HG02884 (cell line): ENCODE measurements around the gene PHC2.

Source experiments
- ATAC-seq: cut with Tn5 transposase; IDR thresholded peaks from one replicate; pipeline ENCODE4 v1.9.1; 2021; ENCODE audit warnings: mild to moderate bottlenecking, moderate library complexity; ENCODE audit not compliant: unreplicated experiment

Gene PHC2

DNA sequence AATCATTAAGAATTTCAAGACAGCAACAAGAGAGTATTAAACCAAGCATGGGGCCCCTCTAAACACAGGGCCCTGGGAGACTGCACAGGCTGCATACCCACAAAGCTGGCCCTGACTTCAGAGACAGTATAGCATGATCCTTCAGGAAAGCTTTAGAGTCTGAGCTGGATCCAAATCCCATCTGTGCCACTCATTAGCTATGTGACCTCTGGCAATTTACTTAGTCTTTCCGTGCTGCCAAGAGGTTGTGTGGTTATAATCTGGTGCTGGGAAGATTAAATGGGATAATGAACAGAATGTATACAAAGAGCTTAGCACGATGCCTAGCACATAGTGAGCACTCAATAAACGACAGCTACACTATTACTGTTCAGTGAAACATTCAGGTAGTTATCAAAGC lies 4.0 kb downstream of the PHC2 start:
- ATAC-seq: no peak

DNA sequence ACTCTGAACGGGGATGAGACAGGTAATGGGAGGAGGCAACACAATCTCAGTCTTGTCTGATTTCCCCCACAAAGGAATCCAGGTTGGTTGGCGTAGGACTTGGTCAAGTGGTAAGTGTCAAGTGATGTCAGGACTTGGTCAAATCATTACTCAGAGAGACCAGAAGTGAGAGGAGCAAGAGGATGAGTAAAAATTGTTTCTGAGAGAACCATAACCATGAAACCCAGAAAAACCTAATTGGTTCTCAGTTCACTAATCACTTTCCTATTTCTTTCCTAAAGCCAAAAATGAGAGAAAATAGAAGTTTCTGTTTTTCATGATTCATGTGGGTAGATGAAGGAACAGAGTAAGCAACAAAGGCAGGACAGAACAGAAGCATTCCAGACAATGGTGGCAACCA lies 5.0 kb downstream of the PHC2 start:
- no peak for ATAC-seq

DNA sequence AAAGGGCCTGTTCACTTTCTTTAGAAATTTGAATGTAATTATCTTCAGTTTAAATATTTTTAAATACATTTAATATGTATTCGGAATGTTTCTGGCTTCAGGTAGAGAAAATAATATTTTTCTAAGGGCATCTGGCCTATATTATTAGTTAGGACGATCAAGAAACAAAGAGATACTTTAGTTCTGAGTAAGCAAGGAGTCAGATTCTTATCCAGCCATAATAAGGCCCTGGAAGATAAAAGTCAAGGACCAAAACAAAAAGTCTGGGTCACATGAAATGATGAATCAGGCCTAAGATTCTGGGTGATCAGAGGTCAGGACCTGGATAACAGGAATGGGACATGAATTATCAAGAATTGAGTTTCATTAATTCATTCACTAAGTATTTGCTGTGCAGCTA lies 6.3 kb downstream of the PHC2 start:
- no peak for ATAC-seq

DNA sequence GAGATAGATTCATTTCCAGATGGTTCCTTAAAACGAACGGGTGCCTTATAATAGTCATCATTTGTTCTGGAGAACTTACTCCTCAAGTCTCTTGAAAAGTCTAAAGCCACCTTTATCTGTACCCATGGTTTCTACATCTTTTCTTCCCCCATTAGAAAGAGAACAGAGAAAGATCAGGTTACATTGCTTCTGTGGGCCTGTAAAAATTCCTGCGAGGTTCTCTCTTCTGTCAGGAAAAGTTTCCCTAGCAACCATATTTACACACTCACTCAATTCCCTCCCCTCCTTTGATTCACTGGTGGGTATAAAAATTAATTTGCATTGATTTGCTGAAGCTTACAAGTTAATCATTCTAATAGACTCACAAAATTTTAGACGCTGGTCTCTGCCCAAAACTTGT lies 6.7 kb downstream of the PHC2 start:
- no peak for ATAC-seq

DNA sequence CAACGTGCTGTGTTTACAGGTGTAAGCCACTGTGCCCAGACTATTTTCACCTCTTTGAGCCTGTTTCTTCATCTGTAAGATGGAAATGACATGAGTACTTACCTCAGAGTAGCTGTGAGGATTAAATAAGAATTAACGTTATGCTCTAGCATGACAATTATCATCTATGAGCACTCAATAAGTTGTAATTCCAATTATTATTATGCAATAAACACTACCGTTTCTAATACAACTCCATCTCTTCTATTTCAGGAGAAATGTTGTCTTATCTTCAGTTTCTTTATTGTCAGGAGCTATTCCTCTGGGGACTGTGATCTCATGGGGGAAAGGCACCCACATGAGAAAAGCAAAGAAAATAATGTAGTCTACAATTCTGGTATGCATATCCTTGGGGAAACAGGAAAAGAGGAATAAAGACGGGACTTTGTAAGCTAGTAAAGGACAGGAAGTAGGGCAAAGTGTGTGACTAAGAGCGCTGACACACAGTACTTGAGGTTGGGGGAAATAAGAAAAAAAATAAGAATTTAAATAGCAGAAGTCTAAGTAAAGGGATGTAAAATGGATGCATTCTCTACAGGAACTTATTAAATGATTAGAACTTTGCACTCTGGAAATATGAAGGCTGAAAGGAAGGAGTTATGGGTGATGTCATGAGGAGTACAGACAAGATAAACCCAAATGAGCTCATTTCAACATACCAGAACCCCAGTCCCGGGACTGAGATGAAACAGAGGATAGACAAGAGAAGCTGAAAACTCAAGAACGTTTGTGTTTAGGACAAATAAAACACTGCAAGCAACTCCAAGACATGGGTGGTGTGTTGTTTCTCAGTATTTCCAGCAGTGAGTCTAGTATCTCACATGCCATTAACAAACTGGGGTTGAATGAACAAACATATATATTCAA lies 9.8 kb downstream of the PHC2 start:
- no peak for ATAC-seq

DNA sequence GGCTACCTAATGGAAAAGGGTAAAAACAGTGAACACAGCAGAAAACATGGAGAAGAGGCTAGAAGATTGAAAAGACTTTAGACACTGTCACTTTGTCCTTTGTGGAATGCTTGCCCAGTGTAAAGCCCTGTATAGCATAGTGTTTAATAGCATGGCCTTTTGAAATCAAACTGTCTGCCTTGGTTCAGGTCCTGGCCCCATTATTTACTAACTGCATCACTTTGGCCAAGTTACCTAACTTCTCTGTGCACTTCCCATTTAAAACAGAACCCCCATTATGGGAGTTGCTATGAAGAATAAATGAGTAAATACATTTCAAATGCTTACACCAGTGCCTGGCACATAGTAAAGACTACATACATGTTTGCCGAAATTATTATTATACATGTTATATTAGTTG lies 12.1 kb downstream of the PHC2 start:
- no peak for ATAC-seq

DNA sequence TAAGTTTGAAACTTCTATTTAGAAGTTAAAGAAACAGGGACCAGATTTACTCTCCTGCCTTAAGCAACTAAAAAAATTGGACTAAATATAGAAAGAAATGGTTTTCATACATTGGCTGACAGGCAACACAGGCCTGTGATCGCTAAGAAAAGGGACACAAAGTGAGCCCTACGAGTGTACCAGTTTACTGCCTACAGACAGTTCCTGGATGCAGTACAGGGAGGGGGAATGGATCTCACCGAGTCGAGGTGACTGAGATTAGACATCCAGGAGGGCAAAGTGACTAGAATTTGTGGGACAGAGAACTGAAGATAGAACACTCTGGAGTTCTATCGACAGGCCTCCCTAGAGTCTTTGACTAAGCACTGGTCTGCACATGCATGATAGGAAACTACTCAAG lies 16.0 kb downstream of the PHC2 start:
- no peak for ATAC-seq

DNA sequence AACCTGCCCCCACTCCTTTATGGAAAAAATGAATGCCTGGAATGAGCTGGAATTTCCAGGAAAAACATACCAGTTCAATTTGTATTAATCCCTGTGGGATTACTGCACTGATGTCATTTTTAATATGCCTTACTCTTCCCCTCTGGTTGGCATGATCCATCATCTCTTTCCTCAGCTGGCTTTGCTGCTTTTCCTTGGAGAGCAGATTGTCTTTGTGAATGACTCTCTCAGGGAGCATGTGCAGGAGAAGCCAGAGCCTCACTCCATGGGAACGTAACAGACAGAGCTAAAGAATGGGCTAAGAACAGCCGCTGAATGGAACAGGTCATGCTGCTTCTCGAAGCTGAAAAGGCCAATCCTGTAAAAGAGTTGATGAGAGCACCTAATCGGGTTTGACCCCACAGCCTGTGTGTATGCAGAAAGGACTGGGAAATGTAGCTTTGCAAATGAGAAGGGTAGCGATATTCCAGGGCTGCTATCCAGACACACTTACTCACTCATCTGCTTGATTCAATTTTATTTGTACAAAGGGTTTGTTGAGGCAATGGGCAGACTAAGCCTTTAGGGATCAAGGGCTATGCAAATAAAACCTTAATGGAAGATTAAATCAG lies 20.7 kb downstream of the PHC2 start:
- no peak for ATAC-seq

DNA sequence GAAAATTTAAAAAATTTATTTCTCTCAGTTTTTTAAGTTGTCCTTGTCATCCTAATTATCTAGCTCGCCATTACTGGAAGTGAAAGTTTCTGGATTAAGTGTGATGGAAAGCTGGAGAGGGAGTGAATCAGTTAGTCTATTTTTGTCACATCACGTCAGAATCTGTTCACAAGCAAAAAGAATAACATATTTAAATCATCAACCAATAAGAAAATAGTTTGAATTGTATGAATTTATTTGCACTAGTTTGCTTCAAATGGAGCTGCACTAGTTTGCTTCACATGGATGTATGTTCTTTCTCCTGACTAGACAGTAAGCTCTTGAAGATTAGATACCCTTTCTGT lies 22.8 kb downstream of the PHC2 start:
- ATAC-seq: no peak

DNA sequence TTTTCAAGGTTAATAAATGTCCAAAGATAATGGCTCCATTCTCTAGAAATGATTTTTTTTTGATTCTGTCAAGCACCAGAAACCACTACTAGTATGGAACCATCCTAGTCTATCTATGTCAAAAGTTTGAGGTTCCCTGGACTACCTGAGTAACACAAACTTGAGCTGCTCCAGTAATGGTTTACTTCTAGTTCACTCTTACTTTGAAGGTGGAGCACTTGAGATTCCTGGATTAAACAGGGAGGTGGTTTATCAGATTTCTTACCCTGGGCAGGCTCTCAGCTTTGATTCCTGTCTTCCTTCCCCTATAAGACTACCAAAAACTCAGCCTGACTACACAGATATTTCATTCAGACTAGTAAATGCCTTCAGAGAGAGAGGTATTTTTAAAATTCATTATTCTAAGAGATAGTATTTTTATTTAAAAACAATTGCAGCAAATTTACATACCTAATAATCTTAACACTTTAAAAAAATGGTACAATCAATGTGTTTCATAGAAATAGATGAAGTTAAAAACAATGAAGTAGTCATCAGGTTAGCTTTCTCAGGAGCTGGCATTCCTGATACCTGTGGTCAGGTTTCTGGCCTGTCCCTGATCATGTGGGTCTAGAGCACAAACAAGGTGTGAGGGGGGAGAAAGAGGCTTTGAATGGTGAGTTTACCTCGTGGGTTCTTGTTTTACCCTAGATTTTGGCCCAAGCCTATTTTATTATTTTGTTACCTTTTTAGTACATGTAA lies 23.4 kb downstream of the PHC2 start:
- no peak for ATAC-seq

DNA sequence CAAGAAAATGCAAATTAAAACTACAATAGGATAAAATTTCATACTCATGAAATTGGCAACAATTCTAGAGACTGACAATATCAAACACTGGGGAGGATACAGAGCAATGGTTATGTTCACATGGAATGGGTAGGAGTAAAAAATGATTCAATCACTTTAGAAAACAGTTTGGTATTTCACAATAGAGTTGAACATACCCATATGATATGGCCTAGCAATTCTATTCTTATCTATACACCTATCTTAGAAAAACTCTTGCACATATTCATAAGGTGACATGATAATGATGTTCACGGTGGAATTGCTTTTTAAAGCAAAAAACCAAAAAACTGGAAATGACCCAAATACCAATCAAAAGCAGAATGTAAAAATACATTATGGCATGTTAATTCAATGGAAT lies 28.7 kb downstream of the PHC2 start:
- no peak for ATAC-seq

DNA sequence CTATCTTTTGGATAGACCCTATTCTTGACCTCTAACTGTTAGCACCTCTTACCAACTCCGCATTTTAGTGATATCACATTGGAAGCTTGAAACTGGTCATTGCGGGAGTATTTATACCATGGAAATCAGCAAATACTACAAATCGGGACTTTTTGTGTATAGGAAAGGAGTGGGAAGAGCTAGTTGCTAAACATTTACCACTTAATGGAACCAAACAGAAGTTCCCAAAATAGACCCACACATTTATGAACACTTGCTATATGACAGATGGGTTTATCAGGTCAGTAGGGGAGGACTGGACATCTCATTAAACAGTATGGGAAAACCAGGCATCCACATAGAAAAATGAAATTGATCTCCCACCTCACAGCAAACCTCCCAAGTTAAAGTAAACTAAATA lies 29.4 kb downstream of the PHC2 start:
- ATAC-seq: no peak

DNA sequence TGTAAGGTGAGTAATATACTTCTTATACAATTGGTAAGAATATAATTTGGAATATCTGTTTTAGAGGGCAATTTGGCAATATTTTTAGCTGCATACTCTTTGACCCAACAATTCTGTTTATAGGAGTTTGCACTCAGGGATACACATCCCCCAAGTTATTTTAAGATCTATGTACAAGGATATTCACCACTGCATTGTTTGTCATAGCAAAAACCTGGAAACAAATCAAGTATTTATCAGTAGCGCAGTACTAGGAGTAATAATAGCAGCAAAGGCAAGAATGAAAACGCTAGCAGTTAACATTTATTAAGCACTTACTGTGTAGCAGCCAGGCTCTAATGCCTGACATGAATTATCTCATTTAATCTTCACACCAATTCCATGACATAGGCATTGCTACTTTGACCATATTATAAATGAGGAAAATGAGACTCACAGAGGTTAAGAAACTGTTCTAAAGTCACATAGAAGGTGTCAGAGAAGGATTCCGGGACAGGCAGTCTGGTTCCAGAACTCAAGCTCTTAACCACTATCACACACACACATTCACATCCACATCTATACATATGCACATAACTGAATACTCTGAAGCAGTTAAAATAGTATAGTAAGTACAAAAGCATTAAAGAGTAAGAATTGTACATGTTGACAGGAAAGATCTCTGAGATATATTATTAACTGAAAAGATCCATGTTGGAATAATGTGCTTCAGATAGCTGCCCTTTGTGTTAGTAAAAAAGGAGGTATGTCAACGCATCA lies 30.6 kb downstream of the PHC2 start:
- no peak for ATAC-seq

DNA sequence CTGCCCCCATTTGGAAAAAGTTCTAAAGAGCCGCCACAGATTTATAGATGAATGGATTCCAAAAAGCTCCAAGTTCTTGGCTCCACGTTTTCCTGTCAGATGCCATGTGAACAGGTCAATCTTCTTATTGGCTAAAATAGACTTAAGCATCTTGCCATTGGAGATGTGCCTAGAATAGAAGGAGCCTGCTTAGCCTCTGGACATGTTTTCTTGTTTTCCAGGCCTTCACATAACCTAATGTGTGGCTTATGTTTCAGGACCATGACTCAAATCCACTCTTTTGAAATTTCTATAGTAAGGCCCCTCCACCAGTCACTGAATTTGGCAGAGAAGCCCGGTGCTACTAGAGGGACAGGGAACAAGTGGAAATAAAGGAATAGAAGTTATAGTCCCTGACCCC lies 31.5 kb downstream of the PHC2 start:
- ATAC-seq: no peak

DNA sequence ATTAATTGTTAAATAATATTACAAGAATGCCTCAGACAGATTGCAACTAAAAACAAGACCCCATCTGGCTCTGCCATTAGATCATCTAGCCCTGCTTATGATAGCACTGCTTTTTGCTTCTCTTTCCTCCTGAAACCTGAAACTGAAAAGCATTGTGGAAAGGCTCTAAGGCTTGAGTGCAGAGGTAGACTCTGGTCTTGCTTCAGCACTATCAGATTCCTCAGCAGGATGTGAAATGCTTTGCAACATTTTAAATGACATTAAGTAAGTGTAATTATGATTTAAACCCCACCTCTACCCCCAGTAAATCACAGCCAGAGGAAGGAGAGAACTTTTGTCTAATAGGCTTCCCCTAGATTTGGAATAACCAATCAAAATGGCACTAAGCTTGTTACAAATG lies 32.9 kb downstream of the PHC2 start:
- ATAC-seq: no peak

DNA sequence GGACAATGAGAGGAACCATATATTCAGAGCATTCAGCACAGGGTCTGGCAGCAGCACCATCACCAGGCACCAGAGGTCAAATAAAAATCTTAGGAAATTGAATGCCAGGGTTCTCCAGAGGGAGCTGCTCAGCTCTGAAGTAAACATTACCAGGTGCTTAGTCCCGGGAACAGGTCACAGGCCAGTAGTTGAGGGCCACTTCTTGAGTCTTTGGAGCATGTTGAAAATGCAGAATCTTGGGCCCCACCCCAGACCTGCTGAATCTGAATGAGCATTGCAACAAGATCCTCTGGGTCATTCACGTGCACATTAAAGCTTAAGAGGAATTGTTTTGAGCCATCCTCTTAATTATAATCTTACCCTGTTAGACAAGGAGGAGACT lies 33.8 kb downstream of the PHC2 start:
- no peak for ATAC-seq

DNA sequence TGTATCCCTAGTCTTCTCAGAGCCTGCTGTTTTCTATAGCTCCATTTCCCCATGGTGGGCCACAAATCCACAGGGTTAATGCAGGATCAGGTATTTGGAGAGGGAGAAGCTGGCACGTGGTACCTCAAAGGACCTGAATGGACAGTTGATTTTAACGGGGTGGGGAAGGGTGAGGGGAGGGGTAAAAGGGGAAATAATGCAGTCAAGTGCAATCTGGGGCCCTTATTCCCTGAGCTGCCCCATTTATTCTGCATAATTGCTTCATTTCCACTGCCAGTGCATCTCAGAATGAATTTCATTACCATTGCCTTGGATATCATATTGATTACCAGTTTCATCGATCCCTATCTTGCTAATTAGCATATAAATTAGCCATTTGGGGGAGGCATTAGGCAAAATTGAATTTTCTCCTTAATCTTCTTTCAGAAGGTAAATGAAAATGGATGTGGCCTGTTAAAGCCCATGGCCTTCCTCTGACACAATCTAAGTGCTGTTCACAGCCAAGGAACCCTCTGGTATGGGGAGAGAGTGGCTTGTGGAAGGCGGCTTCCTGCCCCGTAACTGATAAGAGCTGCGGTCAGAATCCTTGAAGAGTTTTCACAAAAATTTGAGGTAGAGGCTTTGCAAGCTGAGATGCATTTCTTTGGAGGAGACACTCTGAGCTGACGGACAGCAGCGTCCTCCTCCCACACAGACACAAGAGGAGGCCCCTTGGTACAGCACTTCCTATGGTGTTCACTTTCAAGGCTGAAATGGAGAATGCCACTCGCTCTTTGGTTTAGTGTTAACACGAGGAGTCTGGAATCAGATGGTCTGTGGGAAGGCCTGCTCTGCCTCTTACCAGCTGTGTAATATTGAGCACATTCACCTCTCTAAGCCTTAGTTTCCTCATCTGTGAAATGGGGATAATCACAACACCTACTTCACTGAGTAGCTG lies 34.4 kb downstream of the PHC2 start:
- ATAC-seq: no peak

DNA sequence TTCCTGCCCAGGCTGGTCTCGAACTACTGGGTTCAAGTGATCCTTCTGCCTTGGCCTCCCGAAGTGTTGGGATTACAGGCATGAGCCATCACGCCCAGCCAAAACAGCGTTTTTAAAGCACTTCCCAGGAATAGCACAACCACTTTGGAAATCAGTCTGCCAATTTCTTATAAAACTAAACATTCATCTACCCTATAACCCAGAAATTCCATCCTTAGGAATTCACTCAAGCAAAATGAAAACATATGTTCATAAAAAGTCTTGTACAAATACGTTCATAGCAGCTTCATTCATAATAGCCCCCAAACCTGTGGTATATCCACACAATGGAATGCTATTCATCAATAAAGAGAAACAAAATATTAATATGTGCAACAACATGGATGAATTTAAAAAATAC lies 36.1 kb downstream of the PHC2 start:
- ATAC-seq: no peak

DNA sequence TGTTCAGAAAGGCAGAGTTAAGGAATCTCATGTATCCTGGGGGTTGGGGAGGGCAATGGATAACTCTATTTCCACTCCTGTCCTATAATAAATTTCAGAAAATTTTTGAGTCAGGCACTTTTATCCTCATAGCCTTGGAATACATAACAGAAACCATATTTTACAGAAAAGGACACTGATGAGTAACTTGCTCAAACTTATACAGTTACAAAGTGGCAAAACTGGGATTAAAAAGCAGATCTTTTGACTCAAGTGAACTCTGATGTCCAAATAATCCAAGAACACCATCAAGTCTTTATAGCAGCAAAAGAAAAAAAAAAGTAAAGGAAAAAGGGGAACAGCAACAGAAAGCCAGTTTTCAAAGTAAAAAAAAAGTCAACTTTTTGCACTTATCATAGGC lies 36.9 kb downstream of the PHC2 start:
- no peak for ATAC-seq

DNA sequence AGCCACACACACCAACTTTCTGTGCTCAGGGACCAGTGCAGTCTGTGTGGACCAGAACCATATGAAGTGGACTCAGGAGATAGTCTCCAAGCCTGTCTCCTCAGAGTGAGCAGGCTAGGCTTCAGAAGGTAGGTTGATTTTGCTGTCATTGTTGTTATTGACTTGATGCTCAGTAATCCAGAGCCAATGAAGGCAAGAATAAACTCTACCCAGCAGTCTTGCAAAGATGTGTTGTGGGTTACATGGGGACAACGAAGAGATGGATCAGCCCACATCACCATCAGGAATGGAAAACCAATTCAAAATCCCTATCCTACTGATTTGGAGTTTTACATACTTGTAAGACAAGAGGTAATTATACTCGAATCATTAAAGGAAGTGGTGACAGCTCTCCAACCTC lies 37.4 kb downstream of the PHC2 start:
- no peak for ATAC-seq
